ENCODE measurements around the gene RAD1. TPM values are rescaled to one million over a fixed set of nuclear protein-coding genes. Genes with fewer than 3 reads are reported as not detected.

The RAD1 gene
- polyA plus RNA-seq (2011; rRNA removed): 57.2 and 65.3 TPM in 2 replicates
- polyA minus RNA-seq (2011; rRNA and poly(A)+ RNA removed): 36.1 and 43.5 TPM in 2 replicates

- Histone ChIP-seq H3K4me3 (ENCODE audit: low read depth, low read length) (peak within 1 kb of the TSS; percentile 61), H3K36me3 (ENCODE audit: control insufficient read depth, insufficient read depth, low read length) (peaks cover 4% of the 10 kb centered on the region; the same call in 1 of the 2 replicates), H3K27me3 (ENCODE audit: control insufficient read depth, insufficient read depth, low read length) (no peaks in the 10 kb centered on the region)
- ChIA-PET CTCF (interaction anchor here (0.9 to 4.0 kb wide), 5 partner anchors 9 to 429 kb away, joined by 3 to 17 read pairs (median 4); partner anchors contain the start of gene DNAJC21), POLR2A (interaction anchor here (0.5 to 1.4 kb wide), 4 partner anchors 8 to 365 kb away, joined by 5 to 10 read pairs (median 6); partner anchors contain the start of gene DNAJC21)
- DNase-seq (ENCODE audit: low read depth): peak; percentile 82
- TF ChIP-seq, protein P1, sequence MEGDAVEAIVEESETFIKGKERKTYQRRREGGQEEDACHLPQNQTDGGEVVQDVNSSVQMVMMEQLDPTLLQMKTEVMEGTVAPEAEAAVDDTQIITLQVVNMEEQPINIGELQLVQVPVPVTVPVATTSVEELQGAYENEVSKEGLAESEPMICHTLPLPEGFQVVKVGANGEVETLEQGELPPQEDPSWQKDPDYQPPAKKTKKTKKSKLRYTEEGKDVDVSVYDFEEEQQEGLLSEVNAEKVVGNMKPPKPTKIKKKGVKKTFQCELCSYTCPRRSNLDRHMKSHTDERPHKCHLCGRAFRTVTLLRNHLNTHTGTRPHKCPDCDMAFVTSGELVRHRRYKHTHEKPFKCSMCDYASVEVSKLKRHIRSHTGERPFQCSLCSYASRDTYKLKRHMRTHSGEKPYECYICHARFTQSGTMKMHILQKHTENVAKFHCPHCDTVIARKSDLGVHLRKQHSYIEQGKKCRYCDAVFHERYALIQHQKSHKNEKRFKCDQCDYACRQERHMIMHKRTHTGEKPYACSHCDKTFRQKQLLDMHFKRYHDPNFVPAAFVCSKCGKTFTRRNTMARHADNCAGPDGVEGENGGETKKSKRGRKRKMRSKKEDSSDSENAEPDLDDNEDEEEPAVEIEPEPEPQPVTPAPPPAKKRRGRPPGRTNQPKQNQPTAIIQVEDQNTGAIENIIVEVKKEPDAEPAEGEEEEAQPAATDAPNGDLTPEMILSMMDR (IDR thresholded peaks at IDR 0.05; ENCODE audit: insufficient read depth, low read depth, low read length): peak; percentile 36; the same call in 1 of the 2 replicates
Measured at GRCh38 chr5:34915139-34915855, at the start of gene RAD1, which contains the start of gene BRIX1. Gene RAD1 (minus strand): TSS chr5:34915504. CDS start chr5:34914892, 612 bp downstream. Gene BRIX1 (plus strand): TSS chr5:34915711. CDS start chr5:34915739, 28 bp downstream.

- ChIA-PET CTCF (interaction anchor here (1.1 to 4.9 kb wide), 5 partner anchors 9 to 44 kb away, joined by 3 to 33 read pairs (median 6); no protein-coding TSS in a partner anchor), POLR2A (interaction anchor here (0.7 kb wide), 1 partner anchor 141 kb away, joined by 3 read pairs; no protein-coding TSS in a partner anchor)
- no peak for DNase-seq (ENCODE audit: low read depth)
- H3K4me3 ChIP-seq (ENCODE audit: low read depth, low read length): no peak overlapping the region
- TF ChIP-seq, protein P1 (IDR thresholded peaks at IDR 0.05; ENCODE audit: insufficient read depth, low read depth, low read length): no peak
- no peaks in the 10 kb centered on the region for H3K36me3 ChIP-seq (ENCODE audit: control insufficient read depth, insufficient read depth, low read length)
- no peaks in the 10 kb centered on the region for H3K27me3 ChIP-seq (ENCODE audit: control insufficient read depth, insufficient read depth, low read length)
Measured at GRCh38 chr5:34959323-34959722, 44.0 kb upstream of the RAD1 start.

DNA sequence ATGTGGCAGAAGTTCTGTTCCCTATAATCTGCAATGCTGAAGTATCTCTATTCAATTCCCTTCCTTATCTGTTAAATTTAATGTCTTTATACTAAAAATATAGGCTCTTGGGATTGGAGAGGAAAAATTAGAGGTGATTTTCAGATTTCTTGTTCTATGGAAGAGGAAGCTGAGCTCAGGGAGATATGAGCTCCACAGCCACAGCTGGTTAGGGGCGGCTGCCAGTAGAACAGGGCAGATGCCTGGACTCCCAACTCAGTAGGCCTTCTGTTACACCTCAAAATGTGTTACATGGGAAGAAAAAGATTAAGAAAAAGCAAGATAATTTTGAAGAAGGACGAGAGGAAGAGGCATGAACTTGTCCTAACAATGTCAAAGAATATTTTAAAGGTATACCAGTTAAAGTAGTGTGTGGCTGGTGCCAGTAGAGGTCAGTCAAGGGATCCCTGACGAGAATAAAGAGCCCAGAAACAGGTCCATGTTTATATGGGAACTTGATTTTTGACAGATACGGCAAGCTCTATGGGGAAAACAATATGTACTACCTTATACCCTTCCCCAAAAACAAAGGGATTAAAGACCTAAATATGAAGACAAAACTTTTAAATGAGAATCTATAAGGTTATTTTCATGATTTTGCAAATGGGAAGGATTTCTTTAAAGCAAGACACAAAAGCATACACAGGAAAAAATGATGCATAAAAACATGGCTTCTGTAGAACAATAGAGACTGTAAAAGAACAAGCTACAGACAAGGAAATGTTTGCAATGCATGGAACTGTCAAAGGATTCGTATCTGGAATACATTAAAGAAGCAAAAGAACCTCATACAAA, 42.8 kb upstream of the RAD1 start:
- ChIA-PET CTCF (interaction anchor here (0.6 to 4.9 kb wide), 19 partner anchors 8 to 969 kb away, joined by 3 to 33 read pairs (median 4); no protein-coding TSS in a partner anchor), POLR2A (no interaction called here)
- no peaks in the 10 kb centered on the region for H3K36me3 ChIP-seq (ENCODE audit: control insufficient read depth, insufficient read depth, low read length)
- no peaks in the 10 kb centered on the region for H3K27me3 ChIP-seq (ENCODE audit: control insufficient read depth, insufficient read depth, low read length)
- TF ChIP-seq, protein P1 (IDR thresholded peaks at IDR 0.05; ENCODE audit: insufficient read depth, low read depth, low read length): peak; percentile 70
- no peak for DNase-seq (ENCODE audit: low read depth)
- no peak overlapping the region for H3K4me3 ChIP-seq (ENCODE audit: low read depth, low read length)

- ChIA-PET POLR2A (no interaction called here), CTCF (interaction anchor here (0.6 to 4.9 kb wide), 13 partner anchors 9 to 969 kb away, joined by 3 to 33 read pairs (median 5); no protein-coding TSS in a partner anchor)
- DNase-seq (ENCODE audit: low read depth): no peak
- TF ChIP-seq, protein P1 (IDR thresholded peaks at IDR 0.05; ENCODE audit: insufficient read depth, low read depth, low read length): no peak
- Histone ChIP-seq H3K4me3 (ENCODE audit: low read depth, low read length) (no peak overlapping the region), H3K36me3 (ENCODE audit: control insufficient read depth, insufficient read depth, low read length) (no peaks in the 10 kb centered on the region), H3K27me3 (ENCODE audit: control insufficient read depth, insufficient read depth, low read length) (no peaks in the 10 kb centered on the region)
Measured at GRCh38 chr5:34957321-34957720, 42.0 kb upstream of the RAD1 start.
